WTC11 (cell line): Measurements from ENCODE around the gene SPOP. TPM values are rescaled to one million over a fixed set of nuclear protein-coding genes. Genes with fewer than 3 reads are reported as not detected.
A peak's percentile ranks its signal among the peaks of the same experiment; 100 is the strongest.

Experiments
- ATAC-seq: fragments of 200-7000 bp; cut with Tn5 transposase; 2 replicates; pipeline ENCODE4 v1.10.0; 2021; ENCODE audit warnings: mild to moderate bottlenecking, moderate library complexity
- CTCF ChIA-PET: fragments of 300-600 bp; sonication (Branson Sonifier 250); formaldehyde crosslinking; loops from one replicate; lab custom pipeline; 2021; ENCODE audit warnings: antibody characterized with exemption; lab: Charles Lee
- POLR2A ChIA-PET: fragments of 350-600 bp; sonication (Branson Sonifier 250); formaldehyde crosslinking; loops from one replicate; lab custom pipeline; 2021; ENCODE audit warnings: antibody characterized with exemption; lab: Charles Lee
- DNase-seq: peaks from one replicate; pipeline ENCODE4 v3.0.0; 2021; ENCODE audit warnings: low spot score
- H3K27ac Mint-ChIP-seq: 2 replicates; pipeline ENCODE4 v1.8.0; 2021; ENCODE audit warnings: mixed read lengths
- H3K27me3 Mint-ChIP-seq: 2 replicates; pipeline ENCODE4 v1.8.0; 2021; ENCODE audit warnings: low read depth, mild to moderate bottlenecking, moderate library complexity, mixed read lengths
- H3K36me3 Mint-ChIP-seq: 2 replicates; pipeline ENCODE4 v1.8.0; 2021; ENCODE audit warnings: mixed read lengths
- H3K4me1 Mint-ChIP-seq: 2 replicates; pipeline ENCODE4 v1.8.0; 2022; ENCODE audit warnings: mixed read lengths
- H3K4me3 Mint-ChIP-seq: 2 replicates; pipeline ENCODE4 v1.8.0; 2021; ENCODE audit warnings: mild to moderate bottlenecking, moderate library complexity, mixed read lengths
- H3K9me3 Mint-ChIP-seq: 2 replicates; pipeline ENCODE4 v1.8.0; 2021; ENCODE audit warnings: mixed read lengths
- ATF2 ChIP-seq: sonication (generic); formaldehyde crosslinking; IDR thresholded peaks from 2 replicates; pipeline ENCODE4 v1.8.1; 2022; ENCODE audit warnings: low read depth, missing genetic modification reagents, borderline replicate concordance
- CTCF ChIP-seq: fragments of 200-600 bp; IDR thresholded peaks from 2 replicates; pipeline ENCODE4 v1.8.0; 2022; ENCODE audit warnings: antibody characterized with exemption
- E2F4 ChIP-seq: sonication (generic); formaldehyde crosslinking; IDR thresholded peaks from 2 replicates; pipeline ENCODE4 v1.8.1; 2022; ENCODE audit warnings: low read depth, mild to moderate bottlenecking, moderate library complexity, missing genetic modification reagents, borderline replicate concordance
- FOXK1 ChIP-seq: sonication (generic); formaldehyde crosslinking; IDR thresholded peaks from 2 replicates; pipeline ENCODE4 v1.8.0; 2022; ENCODE audit warnings: mild to moderate bottlenecking, moderate library complexity, missing genetic modification reagents
- FOXP1 ChIP-seq: sonication (generic); formaldehyde crosslinking; IDR thresholded peaks from 2 replicates; pipeline ENCODE4 v1.8.0; 2022; ENCODE audit warnings: missing genetic modification reagents, mild to moderate bottlenecking, moderate library complexity, borderline replicate concordance
- JAZF1 ChIP-seq: fragments of 250-450 bp; sonication (Bioruptor Pico); IDR thresholded peaks from 2 replicates; pipeline ENCODE4 v1.9.0; 2021; ENCODE audit warnings: moderate library complexity, mild to moderate bottlenecking, inconsistent platforms
- KAT7 ChIP-seq: sonication (generic); formaldehyde crosslinking; IDR thresholded peaks from 2 replicates; pipeline ENCODE4 v1.8.1; 2023; ENCODE audit warnings: missing genetic modification reagents, mild to moderate bottlenecking, borderline replicate concordance
- OVOL2 ChIP-seq: fragments of 250-450 bp; sonication (Bioruptor Pico); IDR thresholded peaks from 2 replicates; pipeline ENCODE4 v1.9.0; 2021; ENCODE audit warnings: mild to moderate bottlenecking, borderline replicate concordance
- SMAD4 ChIP-seq: sonication (generic); formaldehyde crosslinking; IDR thresholded peaks from 2 replicates; pipeline ENCODE4 v1.8.0; 2022; ENCODE audit warnings: mild to moderate bottlenecking, missing genetic modification reagents
- TCF7 ChIP-seq: sonication (generic); formaldehyde crosslinking; IDR thresholded peaks from 2 replicates; pipeline ENCODE4 v1.8.0; 2022; ENCODE audit warnings: mild to moderate bottlenecking, low read depth, missing genetic modification reagents, moderate library complexity
- TEAD1 ChIP-seq: sonication (generic); formaldehyde crosslinking; IDR thresholded peaks from 2 replicates; pipeline ENCODE4 v1.8.0; 2022; ENCODE audit warnings: mild to moderate bottlenecking, missing genetic modification reagents
- ZNF121 ChIP-seq: sonication (generic); formaldehyde crosslinking; IDR thresholded peaks from 2 replicates; pipeline ENCODE4 v1.8.0; 2023; ENCODE audit warnings: missing genetic modification reagents
- ZNF138 ChIP-seq: sonication (generic); formaldehyde crosslinking; conservative IDR thresholded peaks from 2 replicates; pipeline ENCODE4 v1.8.1; 2022; ENCODE audit warnings: mild to moderate bottlenecking, moderate library complexity, missing genetic modification reagents
- ZNF263 ChIP-seq: sonication (generic); formaldehyde crosslinking; IDR thresholded peaks from 2 replicates; pipeline ENCODE4 v1.8.1; 2022; ENCODE audit warnings: low read depth, mild to moderate bottlenecking, moderate library complexity, missing genetic modification reagents
- ZNF416 ChIP-seq: fragments of 250-450 bp; sonication (Bioruptor Pico); IDR thresholded peaks from 2 replicates; pipeline ENCODE4 v1.9.0; 2021; ENCODE audit warnings: mild to moderate bottlenecking, inconsistent platforms
- ZNF671 ChIP-seq: fragments of 250-450 bp; sonication (Bioruptor Pico); IDR thresholded peaks from 2 replicates; pipeline ENCODE4 v1.8.0; 2021; ENCODE audit warnings: mild to moderate bottlenecking
- total RNA-seq: library from RNA; stranded (reverse); gene quantifications from 3 replicates; pipeline ENCODE4 v1.2.3, GENCODE V29; 2021
- TF ChIP-seq, protein P1 (sequence below): sonication (generic); formaldehyde crosslinking; IDR thresholded peaks from 2 replicates; pipeline ENCODE4 v1.8.1; 2023; ENCODE audit warnings: mild to moderate bottlenecking, missing genetic modification reagents, borderline replicate concordance

Gene SPOP
- total RNA-seq, 1 experiment from 2014 or later, result 19.2 TPM

DNA sequence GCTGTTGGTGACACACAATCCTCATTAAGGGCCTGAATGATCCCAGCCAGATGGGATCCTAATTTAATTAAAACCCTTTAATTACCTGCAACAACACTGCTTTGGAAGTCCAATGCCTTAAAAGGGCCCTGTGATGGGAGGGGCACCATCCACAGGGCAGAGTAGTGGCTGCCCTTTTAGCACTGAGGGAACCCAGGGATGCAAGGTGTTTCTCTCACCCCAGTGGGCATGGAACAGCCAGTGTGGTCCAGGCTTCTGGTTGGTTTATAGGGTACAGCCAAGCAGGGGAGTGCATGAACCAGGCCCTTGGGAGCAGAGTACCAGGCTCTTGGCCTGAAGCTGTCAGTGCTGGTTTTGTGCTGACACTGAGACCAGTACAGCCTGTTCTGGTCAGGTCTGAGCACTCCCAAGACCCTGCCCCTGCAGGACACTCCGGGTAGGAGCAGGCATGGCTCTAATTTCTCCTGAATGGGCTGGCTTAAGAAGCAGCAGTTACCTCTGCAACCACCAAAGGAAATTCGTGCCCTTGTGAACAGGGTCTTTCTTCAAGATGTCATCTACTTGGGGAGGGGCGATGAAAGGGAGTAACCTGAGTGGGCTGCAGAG is 92.4 kb downstream of the SPOP start:
- Mint-ChIP-seq H3K27me3 (no peaks in the 10 kb centered on the region; the same call in 1 of the 2 replicates), H3K9me3 (no peaks in the 10 kb centered on the region), H3K27ac (no peak overlapping the region), H3K4me3 (no peak overlapping the region), H3K4me1 (no peaks in the 10 kb centered on the region; the same call in none of the 2 replicates), H3K36me3 (no peaks in the 10 kb centered on the region)
- ChIA-PET POLR2A (no interaction called here), CTCF (interaction anchor here (0.5 to 1.3 kb wide), 3 partner anchors 10 to 58 kb away, joined by 3 to 5 read pairs (median 4); partner anchors contain the start of gene NXPH3)
- ATAC-seq (peak; percentile 98), DNase-seq (peak; percentile 74)
- TF ChIP-seq E2F4 (CRISPR knock-in tag) (no peak), ZNF121 (peak; percentile 62; the same call in 1 of the 2 replicates)

- Mint-ChIP-seq H3K27ac (no peak overlapping the region), H3K9me3 (no peaks in the 10 kb centered on the region), H3K4me3 (no peak overlapping the region), H3K4me1 (no peaks in the 10 kb centered on the region; the same call in none of the 2 replicates), H3K36me3 (no peaks in the 10 kb centered on the region), H3K27me3 (peaks cover 1% of the 10 kb centered on the region; the same call in 1 of the 2 replicates)
- DNase-seq (no peak), ATAC-seq (no peak)
- ChIA-PET POLR2A (no interaction called here), CTCF (no interaction called here)
- TF ChIP-seq FOXP1 (CRISPR knock-in tag) (no peak), CTCF (no peak), ATF2 (CRISPR knock-in tag) (no peak), ZNF671 (no peak), FOXK1 (no peak), TCF7 (CRISPR knock-in tag) (no peak), ZNF138 (CRISPR knock-in tag) (no peak), JAZF1 (CRISPR knock-in tag) (no peak), OVOL2 (CRISPR knock-in tag) (no peak), ZNF416 (CRISPR knock-in tag) (no peak), ZNF263 (CRISPR knock-in tag) (no peak), TEAD1 (CRISPR knock-in tag) (no peak), SMAD4 (CRISPR knock-in tag) (no peak), KAT7 (CRISPR knock-in tag) (no peak)
- TF ChIP-seq, protein P1, sequence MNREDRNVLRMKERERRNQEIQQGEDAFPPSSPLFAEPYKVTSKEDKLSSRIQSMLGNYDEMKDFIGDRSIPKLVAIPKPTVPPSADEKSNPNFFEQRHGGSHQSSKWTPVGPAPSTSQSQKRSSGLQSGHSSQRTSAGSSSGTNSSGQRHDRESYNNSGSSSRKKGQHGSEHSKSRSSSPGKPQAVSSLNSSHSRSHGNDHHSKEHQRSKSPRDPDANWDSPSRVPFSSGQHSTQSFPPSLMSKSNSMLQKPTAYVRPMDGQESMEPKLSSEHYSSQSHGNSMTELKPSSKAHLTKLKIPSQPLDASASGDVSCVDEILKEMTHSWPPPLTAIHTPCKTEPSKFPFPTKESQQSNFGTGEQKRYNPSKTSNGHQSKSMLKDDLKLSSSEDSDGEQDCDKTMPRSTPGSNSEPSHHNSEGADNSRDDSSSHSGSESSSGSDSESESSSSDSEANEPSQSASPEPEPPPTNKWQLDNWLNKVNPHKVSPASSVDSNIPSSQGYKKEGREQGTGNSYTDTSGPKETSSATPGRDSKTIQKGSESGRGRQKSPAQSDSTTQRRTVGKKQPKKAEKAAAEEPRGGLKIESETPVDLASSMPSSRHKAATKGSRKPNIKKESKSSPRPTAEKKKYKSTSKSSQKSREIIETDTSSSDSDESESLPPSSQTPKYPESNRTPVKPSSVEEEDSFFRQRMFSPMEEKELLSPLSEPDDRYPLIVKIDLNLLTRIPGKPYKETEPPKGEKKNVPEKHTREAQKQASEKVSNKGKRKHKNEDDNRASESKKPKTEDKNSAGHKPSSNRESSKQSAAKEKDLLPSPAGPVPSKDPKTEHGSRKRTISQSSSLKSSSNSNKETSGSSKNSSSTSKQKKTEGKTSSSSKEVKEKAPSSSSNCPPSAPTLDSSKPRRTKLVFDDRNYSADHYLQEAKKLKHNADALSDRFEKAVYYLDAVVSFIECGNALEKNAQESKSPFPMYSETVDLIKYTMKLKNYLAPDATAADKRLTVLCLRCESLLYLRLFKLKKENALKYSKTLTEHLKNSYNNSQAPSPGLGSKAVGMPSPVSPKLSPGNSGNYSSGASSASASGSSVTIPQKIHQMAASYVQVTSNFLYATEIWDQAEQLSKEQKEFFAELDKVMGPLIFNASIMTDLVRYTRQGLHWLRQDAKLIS (CRISPR knock-in tag), result no peak
These were observed 94.0 kb downstream of the SPOP start for GRCh38 chr17:49583889-49584288.
